ENCODE results near the gene HOXC5.

DNA sequence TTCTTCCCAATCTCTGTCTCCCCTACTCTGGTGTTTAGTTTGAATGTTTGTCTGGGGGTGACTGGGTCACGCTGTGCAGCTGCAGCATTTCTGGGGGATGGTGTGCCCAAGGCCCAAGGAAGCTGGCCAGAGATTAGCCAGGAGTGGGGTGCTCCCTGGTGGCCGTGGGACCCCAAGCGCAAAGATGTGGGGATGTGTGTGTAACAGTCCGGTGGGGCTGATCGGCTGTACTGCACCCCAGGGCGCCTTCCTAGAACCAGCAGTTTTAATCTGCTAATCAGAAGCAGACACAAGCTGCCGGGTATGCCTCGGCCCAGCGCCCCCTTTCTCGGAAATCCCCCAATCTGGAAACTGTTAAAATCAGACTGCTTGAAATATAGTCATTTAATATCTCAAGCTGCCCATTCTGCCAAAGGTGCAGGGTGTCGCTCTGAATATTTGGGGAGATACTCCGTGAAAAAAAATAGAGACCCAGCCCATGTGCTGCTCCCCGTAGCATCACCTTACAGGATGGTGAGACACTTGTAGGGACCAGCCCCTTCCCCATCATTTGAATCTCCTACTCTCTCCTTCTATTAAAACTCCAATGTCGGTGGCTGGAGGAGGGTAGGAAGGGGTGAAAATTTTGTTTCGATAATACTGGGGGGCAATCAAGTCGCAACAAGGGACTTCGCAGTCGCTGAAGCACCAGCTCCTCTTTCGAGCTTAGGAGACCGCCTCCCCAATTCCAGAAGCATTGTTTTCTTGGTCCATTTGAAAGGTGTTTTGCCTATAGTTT is 28.6 kb upstream of the HOXC5 start:
- TF ChIP-seq, protein P1, sequence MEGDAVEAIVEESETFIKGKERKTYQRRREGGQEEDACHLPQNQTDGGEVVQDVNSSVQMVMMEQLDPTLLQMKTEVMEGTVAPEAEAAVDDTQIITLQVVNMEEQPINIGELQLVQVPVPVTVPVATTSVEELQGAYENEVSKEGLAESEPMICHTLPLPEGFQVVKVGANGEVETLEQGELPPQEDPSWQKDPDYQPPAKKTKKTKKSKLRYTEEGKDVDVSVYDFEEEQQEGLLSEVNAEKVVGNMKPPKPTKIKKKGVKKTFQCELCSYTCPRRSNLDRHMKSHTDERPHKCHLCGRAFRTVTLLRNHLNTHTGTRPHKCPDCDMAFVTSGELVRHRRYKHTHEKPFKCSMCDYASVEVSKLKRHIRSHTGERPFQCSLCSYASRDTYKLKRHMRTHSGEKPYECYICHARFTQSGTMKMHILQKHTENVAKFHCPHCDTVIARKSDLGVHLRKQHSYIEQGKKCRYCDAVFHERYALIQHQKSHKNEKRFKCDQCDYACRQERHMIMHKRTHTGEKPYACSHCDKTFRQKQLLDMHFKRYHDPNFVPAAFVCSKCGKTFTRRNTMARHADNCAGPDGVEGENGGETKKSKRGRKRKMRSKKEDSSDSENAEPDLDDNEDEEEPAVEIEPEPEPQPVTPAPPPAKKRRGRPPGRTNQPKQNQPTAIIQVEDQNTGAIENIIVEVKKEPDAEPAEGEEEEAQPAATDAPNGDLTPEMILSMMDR (IDR thresholded peaks at IDR 0.05): no peak
- TF ChIP-seq POLR2A (IDR thresholded peaks at IDR 0.05): no peak

Measured in testis (tissue), 2 donors.